ENCODE measurements around the gene EIF1AY.
"Not testable (repeated sequence)": the region's sequence is repeated elsewhere in the genome, so short reads cannot be mapped to it uniquely, and the experiment has no call there.

EIF1AY gene, protein sequence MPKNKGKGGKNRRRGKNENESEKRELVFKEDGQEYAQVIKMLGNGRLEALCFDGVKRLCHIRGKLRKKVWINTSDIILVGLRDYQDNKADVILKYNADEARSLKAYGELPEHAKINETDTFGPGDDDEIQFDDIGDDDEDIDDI

DNA sequence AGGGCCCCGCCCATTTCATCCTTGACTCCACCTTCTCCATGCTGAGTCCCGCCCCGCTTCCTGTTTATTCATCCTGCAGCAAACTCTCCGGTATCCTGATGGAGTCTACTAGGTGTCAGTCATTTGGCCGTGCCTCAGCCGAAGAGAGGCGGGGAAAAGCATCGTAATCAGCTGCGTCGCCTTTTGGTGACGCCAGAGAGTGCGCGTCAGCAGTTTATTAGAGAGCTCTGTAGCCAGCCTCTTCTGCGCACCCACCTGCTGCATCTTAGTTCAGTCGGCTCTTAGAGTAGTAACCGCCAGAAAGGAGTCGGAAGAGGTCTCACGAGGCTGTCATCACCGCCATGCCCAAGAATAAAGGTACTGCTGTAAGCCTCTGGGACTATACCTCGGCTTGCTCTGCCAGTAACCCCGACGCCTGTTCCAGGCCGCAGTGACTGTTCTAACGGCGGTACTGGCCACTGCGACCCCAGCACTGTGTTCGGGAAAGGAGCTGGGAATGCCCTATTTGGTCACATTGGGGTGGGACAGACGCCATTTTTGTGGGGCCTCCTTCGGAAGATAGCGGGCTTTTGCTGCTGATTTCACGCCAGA lies at the start of gene EIF1AY:
Gene EIF1AY, plus strand, starts transcription at position 246 of the 591 bp plus-strand sequence. Its CDS starts 96 bp downstream, at position 342.
- H3K36me3 ChIP-seq (ENCODE audit: control insufficient read depth, insufficient read depth, low read length) = no peaks in the 10 kb centered on the region
- H3K4me3 ChIP-seq (ENCODE audit: low read depth, low read length) = no peak within 1 kb of the TSS
- H3K27me3 ChIP-seq (ENCODE audit: control insufficient read depth, insufficient read depth, low read length) = no peaks in the 10 kb centered on the region
- H3K9ac ChIP-seq (ENCODE audit: low read depth, low read length) = no peak within 1 kb of the TSS
- H3K4me1 ChIP-seq (ENCODE audit: control insufficient read depth, insufficient read depth, low read length) = no peaks in the 10 kb centered on the region
- H3K9me3 ChIP-seq (ENCODE audit: control insufficient read depth, insufficient read depth, low read length) = no peaks in the 10 kb centered on the region

DNA sequence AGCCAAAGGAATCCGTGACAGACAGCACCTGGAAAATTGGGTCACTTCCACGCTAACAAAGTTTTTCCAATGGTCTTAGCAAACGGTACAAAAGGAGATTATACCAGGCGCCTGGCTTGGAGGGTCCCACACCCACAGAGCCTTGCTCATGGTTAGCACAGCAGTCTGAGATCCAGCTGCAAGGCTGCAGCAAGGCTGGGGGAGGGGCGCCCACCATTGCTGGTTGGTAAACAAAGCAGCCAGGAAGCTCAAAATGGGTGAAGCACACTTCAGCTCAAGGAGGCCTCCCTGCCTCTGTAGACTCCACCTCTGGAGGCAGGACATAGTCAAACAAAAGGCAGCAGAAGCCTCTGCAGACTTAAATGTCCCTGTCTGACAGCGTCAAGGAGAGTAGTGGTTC lies 47.1 kb upstream of the EIF1AY start:
- no peaks in the 10 kb centered on the region for H3K36me3 ChIP-seq (ENCODE audit: control insufficient read depth, insufficient read depth, low read length)
- H3K4me1 ChIP-seq (ENCODE audit: control insufficient read depth, insufficient read depth, low read length) = no peaks in the 10 kb centered on the region
- H3K4me3 ChIP-seq (ENCODE audit: low read depth, low read length) = no peak overlapping the region
- H3K27me3 ChIP-seq (ENCODE audit: control insufficient read depth, insufficient read depth, low read length) = no peaks in the 10 kb centered on the region
- no peak overlapping the region for H3K9ac ChIP-seq (ENCODE audit: low read depth, low read length)
- no peaks in the 10 kb centered on the region for H3K9me3 ChIP-seq (ENCODE audit: control insufficient read depth, insufficient read depth, low read length)

DNA sequence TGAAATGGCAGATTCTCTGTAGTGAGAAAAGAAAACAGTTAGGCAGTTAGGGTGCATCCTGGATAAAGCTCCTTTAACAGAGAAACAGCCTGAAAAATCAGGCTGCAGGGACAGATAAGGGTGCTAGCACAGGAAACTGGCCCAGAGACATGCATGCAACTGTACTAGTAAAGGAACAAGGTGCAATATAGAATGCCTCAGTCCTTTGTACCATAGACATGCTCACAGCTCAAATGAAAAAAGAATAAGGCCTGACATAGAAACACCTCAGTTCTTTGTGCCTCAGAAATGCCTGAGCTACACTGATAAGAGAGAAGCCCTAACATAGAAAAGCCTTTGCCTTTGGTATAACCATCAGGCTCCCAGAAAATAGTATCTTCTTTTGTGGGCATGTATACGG lies 37.4 kb upstream of the EIF1AY start:
- H3K9me3 ChIP-seq (ENCODE audit: control insufficient read depth, insufficient read depth, low read length) = no peaks in the 10 kb centered on the region
- no peaks in the 10 kb centered on the region for H3K4me1 ChIP-seq (ENCODE audit: control insufficient read depth, insufficient read depth, low read length)
- H3K4me3 ChIP-seq (ENCODE audit: low read depth, low read length) = no peak overlapping the region
- H3K27me3 ChIP-seq (ENCODE audit: control insufficient read depth, insufficient read depth, low read length) = no peaks in the 10 kb centered on the region
- no peak overlapping the region for H3K9ac ChIP-seq (ENCODE audit: low read depth, low read length)
- H3K36me3 ChIP-seq (ENCODE audit: control insufficient read depth, insufficient read depth, low read length) = no peaks in the 10 kb centered on the region

DNA sequence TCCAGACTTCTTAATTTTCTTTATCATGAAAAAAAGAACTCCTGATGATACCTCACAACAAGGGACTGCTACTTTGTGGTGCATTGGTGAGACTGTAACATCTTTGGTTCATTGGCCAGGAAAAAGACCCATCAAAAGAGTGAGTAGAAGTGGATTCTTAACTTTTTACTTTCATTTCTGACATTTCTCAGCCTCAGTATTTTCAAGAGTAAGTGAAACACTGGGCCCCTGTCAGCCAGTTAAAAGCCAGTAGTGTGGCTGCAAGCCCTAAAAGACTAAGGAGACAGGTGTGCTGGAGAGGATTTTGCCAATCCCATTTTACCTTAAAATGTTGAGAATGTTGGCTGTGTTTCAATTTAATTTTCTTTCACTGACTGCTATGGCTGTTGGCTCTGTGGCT lies 36.6 kb upstream of the EIF1AY start:
- Histone ChIP-seq H3K9ac (ENCODE audit: low read depth, low read length) (no peak overlapping the region), H3K4me1 (ENCODE audit: control insufficient read depth, insufficient read depth, low read length) (no peaks in the 10 kb centered on the region), H3K36me3 (ENCODE audit: control insufficient read depth, insufficient read depth, low read length) (no peaks in the 10 kb centered on the region), H3K4me3 (ENCODE audit: low read depth, low read length) (no peak overlapping the region), H3K9me3 (ENCODE audit: control insufficient read depth, insufficient read depth, low read length) (no peaks in the 10 kb centered on the region), H3K27me3 (ENCODE audit: control insufficient read depth, insufficient read depth, low read length) (no peaks in the 10 kb centered on the region)

DNA sequence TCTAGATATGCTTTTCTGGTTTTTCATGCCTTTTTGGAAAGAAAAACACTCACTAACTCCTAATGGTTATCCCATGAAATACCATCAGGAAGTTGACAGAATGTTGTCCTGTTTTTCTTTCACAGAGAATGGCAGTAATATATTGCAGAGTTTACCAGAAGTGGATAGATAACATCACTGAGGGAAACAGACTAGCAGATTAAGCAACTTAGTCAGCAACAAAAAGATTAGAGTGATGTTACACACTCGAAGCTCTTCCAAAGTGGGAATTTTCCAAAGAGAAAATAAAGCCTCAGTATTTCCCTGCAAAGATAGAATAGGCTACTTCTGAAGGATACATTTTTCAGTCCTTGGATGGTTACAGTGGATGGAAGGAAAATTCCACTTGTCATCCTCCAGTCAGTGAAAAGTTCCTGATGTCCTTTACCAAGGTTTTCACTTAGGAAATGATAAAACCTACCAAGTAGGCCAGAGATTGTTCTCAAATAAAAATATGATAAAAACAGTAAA lies 31.1 kb upstream of the EIF1AY start:
- Histone ChIP-seq H3K36me3 (ENCODE audit: control insufficient read depth, insufficient read depth, low read length) (no peaks in the 10 kb centered on the region), H3K9ac (ENCODE audit: low read depth, low read length) (no peak overlapping the region), H3K9me3 (ENCODE audit: control insufficient read depth, insufficient read depth, low read length) (no peaks in the 10 kb centered on the region), H3K4me1 (ENCODE audit: control insufficient read depth, insufficient read depth, low read length) (no peaks in the 10 kb centered on the region), H3K4me3 (ENCODE audit: low read depth, low read length) (no peak overlapping the region), H3K27me3 (ENCODE audit: control insufficient read depth, insufficient read depth, low read length) (no peaks in the 10 kb centered on the region)

DNA sequence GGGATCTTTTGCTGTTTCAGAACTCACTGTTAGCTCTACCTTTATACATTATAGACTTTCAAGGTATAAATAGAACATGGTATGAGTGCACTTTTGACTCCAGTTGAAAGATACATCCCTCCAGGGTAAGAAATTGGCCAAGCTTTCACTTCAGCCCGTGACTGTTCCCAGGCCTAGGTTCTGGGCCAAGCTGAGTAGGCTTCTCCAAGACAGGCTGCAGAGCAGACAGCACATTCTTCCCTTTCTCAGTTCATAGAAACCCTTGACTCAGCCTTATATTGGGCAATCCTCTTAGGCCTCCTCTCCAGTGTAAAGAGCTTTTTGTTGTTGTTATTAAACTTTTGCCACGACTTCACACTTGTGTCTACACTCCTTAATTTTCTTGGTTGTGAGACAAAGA lies 29.5 kb upstream of the EIF1AY start:
- Histone ChIP-seq H3K9ac (ENCODE audit: low read depth, low read length) (no peak overlapping the region), H3K27me3 (ENCODE audit: control insufficient read depth, insufficient read depth, low read length) (no peaks in the 10 kb centered on the region), H3K4me1 (ENCODE audit: control insufficient read depth, insufficient read depth, low read length) (no peaks in the 10 kb centered on the region), H3K4me3 (ENCODE audit: low read depth, low read length) (no peak overlapping the region), H3K9me3 (ENCODE audit: control insufficient read depth, insufficient read depth, low read length) (no peaks in the 10 kb centered on the region), H3K36me3 (ENCODE audit: control insufficient read depth, insufficient read depth, low read length) (no peaks in the 10 kb centered on the region)

DNA sequence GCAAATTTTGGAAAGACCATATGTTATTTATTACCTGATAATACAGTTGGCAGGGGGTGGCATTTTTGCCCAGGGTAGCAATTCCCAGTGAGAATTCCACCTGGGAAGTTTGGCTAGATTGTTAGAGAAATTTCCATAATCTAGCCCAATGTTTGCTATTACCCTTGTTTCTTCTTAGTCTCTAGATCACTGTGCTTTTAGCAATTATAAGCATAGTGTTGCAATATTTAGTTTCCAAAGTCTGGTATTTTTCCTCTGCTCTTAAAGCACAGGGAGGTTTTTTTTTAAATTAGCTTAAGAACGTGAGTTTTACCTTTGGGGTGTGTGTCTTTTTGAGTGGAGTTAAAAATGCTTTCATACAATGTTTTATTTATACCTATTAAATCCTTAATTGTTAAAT lies 26.3 kb upstream of the EIF1AY start:
- Histone ChIP-seq H3K36me3 (ENCODE audit: control insufficient read depth, insufficient read depth, low read length) (no peaks in the 10 kb centered on the region), H3K4me1 (ENCODE audit: control insufficient read depth, insufficient read depth, low read length) (no peaks in the 10 kb centered on the region), H3K9ac (ENCODE audit: low read depth, low read length) (no peak overlapping the region), H3K27me3 (ENCODE audit: control insufficient read depth, insufficient read depth, low read length) (no peaks in the 10 kb centered on the region), H3K9me3 (ENCODE audit: control insufficient read depth, insufficient read depth, low read length) (no peaks in the 10 kb centered on the region), H3K4me3 (ENCODE audit: low read depth, low read length) (no peak overlapping the region)

DNA sequence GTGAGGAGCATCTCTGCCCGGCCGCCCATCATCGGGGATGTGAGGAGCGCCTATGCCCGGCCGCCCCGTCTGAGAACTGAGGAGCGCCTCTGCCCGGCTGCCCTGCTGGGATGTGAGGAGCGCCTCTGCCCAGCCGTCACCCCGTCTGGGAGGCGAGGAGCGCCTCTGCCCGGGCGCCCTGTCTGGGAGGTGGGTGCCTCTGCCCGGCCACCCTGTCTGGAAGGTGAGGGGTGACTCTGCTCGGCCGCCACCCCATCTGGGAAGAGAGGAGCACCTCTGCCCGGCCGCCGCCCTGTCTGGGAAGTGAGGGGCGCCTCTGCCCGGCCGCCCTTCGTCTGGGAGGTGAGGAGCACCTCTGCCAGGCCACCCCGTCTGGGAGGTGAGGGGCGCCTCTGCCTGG lies 23.7 kb upstream of the EIF1AY start:
- H3K36me3 ChIP-seq (ENCODE audit: control insufficient read depth, insufficient read depth, low read length) = no peaks in the 10 kb centered on the region
- no peak overlapping the region for H3K4me3 ChIP-seq (ENCODE audit: low read depth, low read length)
- H3K9me3 ChIP-seq (ENCODE audit: control insufficient read depth, insufficient read depth, low read length) = no peaks in the 10 kb centered on the region
- no peaks in the 10 kb centered on the region for H3K27me3 ChIP-seq (ENCODE audit: control insufficient read depth, insufficient read depth, low read length)
- H3K4me1 ChIP-seq (ENCODE audit: control insufficient read depth, insufficient read depth, low read length) = no peaks in the 10 kb centered on the region
- H3K9ac ChIP-seq (ENCODE audit: low read depth, low read length) = no peak overlapping the region

DNA sequence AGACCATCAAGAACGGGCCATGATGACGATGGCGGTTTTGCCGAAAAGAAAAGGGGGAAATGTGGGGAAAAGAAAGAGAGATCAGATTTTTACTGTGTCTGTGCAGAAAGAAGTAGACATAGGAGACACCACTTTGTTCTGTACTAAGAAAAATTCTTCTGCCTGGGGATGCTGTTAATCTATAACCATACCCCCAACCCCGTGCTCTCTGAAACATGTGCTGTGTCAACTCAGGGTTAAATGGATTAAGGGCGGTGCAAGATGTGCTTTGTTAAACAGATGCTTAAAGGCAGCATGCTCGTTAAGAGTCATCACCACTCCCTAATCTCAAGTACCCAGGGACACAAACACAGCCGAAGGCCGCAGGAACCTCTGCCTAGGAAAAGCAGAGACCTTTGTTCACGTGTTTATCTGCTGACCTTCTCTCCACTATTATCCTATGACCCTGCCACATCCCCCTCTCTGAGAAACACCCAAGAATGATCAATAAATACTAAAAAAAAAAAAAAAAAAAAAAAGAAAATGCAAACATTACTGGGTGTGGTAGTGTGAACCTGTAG lies 22.7 kb upstream of the EIF1AY start:
- not testable (repeated sequence) for H3K27me3 ChIP-seq (ENCODE audit: control insufficient read depth, insufficient read depth, low read length); H3K9ac ChIP-seq (ENCODE audit: low read depth, low read length); H3K4me3 ChIP-seq (ENCODE audit: low read depth, low read length); H3K36me3 ChIP-seq (ENCODE audit: control insufficient read depth, insufficient read depth, low read length); H3K9me3 ChIP-seq (ENCODE audit: control insufficient read depth, insufficient read depth, low read length); H3K4me1 ChIP-seq (ENCODE audit: control insufficient read depth, insufficient read depth, low read length)

DNA sequence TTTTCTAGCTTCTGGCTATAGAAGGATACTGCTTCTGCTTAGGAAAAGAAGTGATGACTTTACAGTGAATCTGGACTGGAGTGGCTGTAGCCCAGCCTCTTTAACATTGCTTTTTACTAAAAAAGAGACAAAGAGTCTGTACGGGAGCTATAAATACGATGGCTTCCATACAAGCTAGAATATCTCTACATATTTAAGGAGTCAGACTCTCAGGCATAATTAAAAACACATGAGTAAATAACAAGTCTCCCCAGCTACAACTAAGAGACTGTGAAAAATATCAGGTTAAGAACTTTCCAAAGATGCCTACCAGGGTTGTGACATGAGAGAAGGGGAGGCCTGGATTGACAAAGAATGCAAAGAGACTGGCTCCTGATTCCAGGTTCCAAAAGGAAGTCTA lies 19.8 kb upstream of the EIF1AY start:
- H3K36me3 ChIP-seq (ENCODE audit: control insufficient read depth, insufficient read depth, low read length) = no peaks in the 10 kb centered on the region
- H3K27me3 ChIP-seq (ENCODE audit: control insufficient read depth, insufficient read depth, low read length) = no peaks in the 10 kb centered on the region
- no peak overlapping the region for H3K4me3 ChIP-seq (ENCODE audit: low read depth, low read length)

DNA sequence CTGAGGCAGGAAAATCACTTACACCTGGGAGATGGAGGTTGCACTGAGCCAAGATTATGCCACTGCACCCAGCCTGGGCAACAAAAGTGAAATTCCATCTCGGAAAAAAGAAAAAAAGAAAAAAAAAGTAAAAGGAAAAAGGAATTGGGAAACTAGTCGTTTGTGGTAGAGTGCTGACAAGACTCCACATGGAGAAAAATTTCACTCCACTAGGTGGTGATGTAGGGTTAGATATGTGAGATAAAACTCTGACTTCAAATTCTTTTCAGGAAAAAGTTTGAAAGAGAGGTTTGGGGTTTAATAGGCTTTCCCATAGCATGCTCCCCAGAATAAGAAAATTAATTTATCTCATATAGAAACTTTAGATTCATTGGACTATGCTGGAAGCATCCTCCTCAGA lies 16.9 kb upstream of the EIF1AY start:
- H3K27me3 ChIP-seq (ENCODE audit: control insufficient read depth, insufficient read depth, low read length) = no peaks in the 10 kb centered on the region
- no peak overlapping the region for H3K4me3 ChIP-seq (ENCODE audit: low read depth, low read length)
- H3K9me3 ChIP-seq (ENCODE audit: control insufficient read depth, insufficient read depth, low read length) = no peaks in the 10 kb centered on the region
- H3K36me3 ChIP-seq (ENCODE audit: control insufficient read depth, insufficient read depth, low read length) = no peaks in the 10 kb centered on the region
- no peak overlapping the region for H3K9ac ChIP-seq (ENCODE audit: low read depth, low read length)
- no peaks in the 10 kb centered on the region for H3K4me1 ChIP-seq (ENCODE audit: control insufficient read depth, insufficient read depth, low read length)

More for the DNA sequence above, 19.8 kb upstream of the EIF1AY start:
- Histone ChIP-seq H3K9me3 (ENCODE audit: control insufficient read depth, insufficient read depth, low read length) (no peaks in the 10 kb centered on the region), H3K9ac (ENCODE audit: low read depth, low read length) (no peak overlapping the region), H3K4me1 (ENCODE audit: control insufficient read depth, insufficient read depth, low read length) (no peaks in the 10 kb centered on the region)

DNA sequence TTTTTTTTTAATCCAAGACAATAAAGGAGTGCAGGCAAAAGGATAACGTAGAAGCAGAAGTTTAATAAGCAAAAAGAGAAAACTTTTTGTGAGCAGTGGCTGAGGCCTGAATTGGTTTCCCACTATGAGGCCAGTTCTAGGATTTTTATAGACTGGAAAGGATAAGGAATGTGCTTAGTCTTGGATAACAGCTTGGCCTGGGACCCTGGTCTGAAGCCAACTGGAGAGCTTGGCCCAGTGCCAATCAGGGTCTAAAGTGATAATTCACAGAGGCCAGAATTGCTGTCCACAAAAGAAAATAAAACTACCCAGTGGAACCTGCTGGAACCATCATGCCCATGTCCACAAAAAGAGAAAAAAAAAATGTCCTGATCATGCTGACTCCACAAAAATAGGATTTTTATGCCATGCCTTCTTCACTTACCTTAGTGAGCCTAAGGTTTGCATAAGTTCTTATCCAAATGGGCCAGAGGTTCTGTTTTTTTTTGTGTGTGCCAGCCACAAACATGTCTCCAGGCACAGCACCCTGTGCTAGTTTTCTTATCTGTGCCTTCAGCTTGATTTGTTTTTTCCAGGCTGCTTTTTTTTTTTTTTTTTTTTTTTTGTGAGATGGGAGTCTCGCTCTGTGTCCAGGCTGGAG lies 15.6 kb upstream of the EIF1AY start:
- Histone ChIP-seq H3K4me3 (ENCODE audit: low read depth, low read length) (no peak overlapping the region), H3K4me1 (ENCODE audit: control insufficient read depth, insufficient read depth, low read length) (no peaks in the 10 kb centered on the region), H3K9ac (ENCODE audit: low read depth, low read length) (no peak overlapping the region), H3K36me3 (ENCODE audit: control insufficient read depth, insufficient read depth, low read length) (no peaks in the 10 kb centered on the region), H3K27me3 (ENCODE audit: control insufficient read depth, insufficient read depth, low read length) (no peaks in the 10 kb centered on the region), H3K9me3 (ENCODE audit: control insufficient read depth, insufficient read depth, low read length) (no peaks in the 10 kb centered on the region)
